ENCODE measurements around the gene INTS6L.
A peak's percentile ranks its signal among the peaks of the same experiment; 100 is the strongest.

INTS6L gene, protein sequence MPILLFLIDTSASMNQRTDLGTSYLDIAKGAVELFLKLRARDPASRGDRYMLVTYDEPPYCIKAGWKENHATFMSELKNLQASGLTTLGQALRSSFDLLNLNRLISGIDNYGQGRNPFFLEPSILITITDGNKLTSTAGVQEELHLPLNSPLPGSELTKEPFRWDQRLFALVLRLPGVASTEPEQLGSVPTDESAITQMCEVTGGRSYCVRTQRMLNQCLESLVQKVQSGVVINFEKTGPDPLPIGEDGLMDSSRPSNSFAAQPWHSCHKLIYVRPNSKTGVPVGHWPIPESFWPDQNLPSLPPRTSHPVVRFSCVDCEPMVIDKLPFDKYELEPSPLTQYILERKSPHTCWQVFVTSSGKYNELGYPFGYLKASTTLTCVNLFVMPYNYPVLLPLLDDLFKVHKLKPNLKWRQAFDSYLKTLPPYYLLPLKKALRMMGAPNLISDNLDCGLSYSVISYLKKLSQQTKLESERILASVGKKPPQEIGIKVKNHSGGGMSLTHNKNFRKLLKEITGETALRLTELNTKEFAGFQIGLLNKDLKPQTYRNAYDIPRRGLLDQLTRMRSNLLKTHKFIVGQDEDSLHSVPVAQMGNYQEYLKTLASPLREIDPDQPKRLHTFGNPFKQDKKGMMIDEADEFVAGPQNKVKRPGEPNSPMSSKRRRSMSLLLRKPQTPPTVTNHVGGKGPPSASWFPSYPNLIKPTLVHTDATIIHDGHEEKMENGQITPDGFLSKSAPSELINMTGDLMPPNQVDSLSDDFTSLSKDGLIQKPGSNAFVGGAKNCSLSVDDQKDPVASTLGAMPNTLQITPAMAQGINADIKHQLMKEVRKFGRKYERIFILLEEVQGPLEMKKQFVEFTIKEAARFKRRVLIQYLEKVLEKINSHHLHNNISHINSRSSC

DNA sequence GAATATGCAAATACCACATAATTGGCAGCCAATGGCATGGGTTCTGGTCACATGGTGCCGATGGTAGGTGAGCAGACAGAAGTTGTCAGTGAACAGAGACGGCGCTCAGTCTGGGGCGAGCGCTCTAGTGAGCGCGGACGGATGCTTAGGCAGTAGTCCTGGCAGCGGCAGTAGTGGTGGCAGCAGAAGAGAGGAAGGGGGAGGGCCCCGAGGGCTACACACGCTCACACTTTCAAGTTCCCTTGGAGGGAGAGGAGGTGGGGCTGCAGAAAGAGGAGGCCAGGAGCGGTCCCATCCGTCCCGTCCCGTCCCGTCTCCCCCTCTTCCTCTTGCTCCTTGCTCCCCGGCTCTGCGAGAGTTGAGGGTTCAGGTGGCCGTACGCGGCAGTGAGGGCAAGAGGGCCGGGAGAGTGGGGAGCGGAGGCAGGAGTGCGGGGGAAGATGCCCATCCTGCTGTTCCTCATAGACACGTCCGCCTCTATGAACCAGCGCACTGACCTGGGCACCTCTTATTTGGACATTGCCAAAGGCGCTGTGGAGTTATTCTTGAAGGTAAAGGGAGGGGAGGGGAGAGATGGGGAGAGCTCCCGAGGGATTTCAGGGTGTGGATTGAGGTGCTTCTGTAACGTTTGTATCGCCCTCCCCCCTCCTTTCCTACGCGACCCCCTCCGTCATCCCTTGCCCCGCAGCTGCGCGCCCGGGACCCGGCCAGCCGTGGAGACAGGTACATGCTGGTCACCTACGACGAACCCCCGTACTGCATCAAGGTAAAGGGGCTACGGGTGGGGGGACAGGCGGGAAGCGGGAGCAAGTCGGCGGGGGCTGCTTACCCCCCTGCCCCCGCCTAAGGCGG is at the start of gene INTS6L:
Gene INTS6L, plus strand, starts transcription at position 108 of the 852 bp plus-strand sequence. Its CDS starts 333 bp downstream, at position 441.
- DNase-seq (ENCODE audit: low read depth), result peak; percentile 23

DNA sequence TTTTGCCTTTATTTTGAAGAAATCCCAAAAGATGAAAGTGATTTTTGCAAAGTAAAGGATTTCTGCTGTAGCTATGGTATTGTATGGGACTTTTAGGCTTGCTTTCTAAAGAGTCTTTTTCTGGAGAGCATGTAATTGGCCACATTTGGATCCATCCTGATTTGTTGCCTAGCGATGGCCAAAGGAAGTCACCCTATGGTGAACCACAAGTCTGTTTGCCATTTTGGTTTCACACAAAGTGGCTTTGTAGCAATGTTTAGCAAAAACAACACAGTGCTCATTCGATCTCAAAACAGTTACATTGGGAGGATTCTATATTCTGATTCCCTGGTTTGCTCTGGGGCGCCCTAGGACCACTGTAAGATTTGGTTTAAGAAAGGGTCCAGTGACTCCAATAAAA is 44.1 kb upstream of the INTS6L start:
- no peak for DNase-seq (ENCODE audit: low read depth)

DNA sequence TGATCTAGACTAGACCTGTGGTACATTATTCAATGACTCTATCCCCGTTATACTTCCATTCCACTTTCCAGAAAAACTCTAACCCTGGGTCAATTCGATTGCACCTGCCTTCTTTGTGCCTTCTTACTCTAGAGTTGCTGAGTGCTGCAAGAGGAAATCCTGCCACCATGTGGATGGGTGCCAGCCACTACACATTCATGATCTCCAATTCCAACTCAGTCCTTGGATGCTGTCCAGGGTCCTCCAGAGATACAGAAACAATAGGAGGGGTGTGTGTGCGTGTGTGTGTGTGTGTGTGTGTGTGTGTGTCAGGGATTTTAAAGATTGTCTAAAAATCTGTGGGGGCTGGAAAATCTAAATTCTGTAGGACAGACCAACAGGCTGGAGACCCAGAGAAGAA is 42.9 kb upstream of the INTS6L start:
- DNase-seq (ENCODE audit: low read depth), result peak; percentile 17

DNA sequence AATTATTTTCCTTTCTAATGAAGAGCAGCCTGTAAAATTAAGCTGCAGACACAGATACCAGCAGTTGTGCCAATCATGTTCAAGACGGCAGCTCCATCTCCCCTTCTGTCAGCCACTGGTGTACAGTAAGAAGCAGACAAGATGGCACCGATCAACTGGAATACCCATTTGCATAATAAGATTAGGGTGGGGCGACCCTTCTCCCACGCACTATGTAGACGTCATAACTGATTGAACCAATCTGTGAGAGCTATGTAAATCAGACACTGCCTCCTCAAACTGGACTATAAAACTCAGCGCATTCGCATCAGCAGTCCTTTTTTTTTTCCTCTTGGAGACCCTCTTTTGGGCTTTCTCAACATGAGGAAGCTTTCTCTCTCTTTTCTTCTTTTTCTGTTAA is 40.4 kb upstream of the INTS6L start:
- no peak for DNase-seq (ENCODE audit: low read depth)

DNA sequence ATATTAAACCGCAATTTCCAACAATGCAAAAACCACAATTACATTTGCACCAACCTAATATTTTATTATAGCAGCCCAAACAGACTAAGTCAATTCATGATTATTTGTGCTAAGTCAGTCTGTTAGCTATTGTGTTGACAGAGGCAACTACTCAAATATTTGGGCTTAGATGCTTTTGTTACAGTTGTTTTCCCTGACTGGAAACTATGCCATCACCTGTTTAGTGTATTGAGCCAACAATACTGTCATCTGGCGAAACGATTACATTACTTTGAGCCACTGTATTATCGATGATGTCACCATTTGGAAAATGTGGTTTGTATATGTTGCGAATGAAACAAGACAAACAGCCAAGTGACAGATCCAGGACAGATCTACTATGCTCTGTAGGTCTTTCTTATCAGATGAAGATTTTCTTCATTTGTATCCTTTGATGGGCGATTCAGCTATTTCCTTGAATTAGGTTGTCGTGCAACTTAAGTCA is 38.7 kb upstream of the INTS6L start:
- DNase-seq (ENCODE audit: low read depth), result no peak

DNA sequence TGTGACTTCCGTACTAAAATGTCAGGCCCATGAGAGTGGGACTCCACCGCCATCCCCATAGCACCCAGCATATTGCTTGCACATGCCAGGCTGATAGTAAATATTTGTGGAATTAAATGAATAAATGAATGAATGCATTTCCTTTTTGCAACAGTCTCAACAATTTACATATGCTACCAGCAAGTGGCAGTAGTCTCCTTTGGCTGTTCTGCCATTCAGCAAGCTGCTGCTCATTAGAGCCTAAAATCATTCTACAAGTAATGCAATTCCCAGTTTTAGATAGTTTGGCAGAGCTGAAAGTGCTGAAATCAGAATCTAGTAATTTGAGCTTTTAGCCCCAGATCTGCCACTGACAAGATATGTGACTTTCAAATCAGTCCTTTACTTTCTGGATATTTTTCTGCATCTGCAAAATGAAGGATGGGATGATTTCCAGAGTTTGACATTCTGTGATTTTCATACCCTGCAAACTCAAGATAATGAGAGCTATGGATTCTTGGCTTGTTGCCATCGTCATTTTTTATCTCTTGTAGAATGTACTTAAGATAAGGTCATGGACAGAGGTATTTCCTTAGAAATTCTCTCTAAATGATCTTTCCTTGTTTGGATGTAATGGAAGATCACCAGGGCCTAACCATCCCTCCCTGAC is 35.7 kb upstream of the INTS6L start:
- DNase-seq (ENCODE audit: low read depth), result no peak

DNA sequence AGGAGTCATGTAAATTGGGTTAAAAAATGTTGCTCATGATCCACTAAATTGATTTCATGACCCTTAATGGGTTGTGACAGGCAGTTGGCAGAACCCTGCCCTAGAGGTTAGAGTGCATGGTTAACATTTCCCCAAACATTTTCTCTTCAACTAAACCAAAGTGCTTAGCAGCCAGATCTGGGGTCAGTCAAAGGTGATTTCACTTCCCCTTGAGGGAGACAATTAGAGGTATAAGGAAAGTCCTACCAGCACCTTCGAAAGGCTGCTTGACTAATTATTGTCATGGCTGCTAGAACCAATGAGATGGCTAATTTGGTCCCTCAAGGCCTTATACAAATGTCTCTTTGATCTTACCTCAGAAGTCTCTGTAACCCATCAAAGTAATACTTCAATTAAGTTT is 30.9 kb upstream of the INTS6L start:
- no peak for DNase-seq (ENCODE audit: low read depth)

DNA sequence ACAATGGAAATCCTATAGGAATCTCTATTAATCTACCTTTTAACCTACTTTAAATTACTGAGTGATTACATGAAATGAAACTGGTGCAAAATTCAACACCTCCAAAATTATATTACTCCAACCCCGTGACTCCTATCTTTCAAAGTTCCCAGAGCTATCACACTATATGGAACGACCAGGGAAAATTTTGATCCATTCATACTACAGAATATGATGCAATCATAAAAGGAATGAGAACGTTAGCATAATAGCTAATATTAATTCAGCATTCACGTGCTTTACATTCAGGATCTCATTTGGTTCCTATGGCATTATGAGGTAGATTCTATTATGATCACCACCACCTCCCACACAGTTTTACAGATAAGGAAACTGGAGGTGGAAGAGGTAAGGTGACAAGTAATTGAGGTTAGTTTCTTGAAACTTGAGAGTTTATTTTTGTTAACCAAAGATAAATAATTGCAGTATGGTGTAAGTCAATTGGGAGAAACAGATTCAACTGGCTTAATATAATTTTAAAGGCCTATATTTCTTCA is 29.4 kb upstream of the INTS6L start:
- DNase-seq (ENCODE audit: low read depth), result no peak

DNA sequence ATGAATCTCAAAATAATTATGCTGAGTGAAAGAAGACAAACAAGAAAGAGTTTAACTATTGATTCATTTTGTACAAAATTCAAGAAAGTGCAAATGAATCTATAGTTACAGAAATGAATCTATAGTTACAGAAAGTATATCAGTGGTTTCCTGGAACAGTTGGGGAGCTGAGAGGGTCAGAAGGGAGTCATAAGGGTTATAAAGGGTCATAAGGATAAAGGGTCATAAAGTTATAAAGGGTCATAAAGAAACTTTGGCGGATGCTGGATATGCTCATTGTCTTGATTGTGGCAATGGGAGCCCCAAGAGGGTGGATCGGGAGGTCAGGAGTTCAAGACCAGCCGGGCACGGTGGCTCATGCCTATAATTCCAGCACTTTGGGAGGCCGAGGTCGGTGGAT is 26.0 kb upstream of the INTS6L start:
- DNase-seq (ENCODE audit: low read depth), result no peak

DNA sequence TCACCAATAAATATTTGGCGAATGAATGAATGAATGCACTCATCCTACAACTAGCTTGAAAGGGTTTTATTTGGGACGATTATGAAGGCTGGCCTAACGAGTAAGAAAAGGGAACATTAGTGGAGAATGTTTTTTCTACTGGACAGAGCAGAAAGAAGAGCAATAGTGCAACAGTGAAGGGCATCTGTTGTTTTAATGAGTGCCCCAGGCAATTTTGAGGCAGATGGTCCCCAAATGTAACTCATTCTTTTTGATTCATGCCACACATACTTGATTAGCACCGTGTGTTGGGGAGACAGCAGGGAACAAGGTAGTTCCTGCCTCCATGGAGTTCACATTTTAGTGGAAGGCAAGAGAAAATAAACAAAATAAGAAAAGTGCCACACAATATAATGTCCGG is 22.7 kb upstream of the INTS6L start:
- DNase-seq (ENCODE audit: low read depth), result no peak

DNA sequence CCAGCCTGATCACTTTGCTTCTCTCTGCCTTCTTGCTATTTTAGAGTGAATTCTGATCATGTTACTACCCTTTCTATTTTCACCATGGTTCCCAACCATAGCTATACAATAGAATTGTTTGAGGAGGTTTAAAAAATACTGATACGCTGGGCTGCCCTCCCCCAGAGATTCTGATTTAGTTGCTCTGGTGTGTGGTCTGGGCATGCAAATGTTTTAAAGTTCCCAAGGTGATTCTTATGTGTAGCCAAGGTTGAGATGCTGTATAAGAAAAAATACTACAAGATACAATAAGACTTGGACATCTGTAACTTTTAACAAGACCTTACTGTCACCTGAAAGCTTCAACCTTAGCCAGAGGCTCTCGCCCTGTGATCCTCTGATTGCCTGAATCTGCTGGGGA is 22.2 kb upstream of the INTS6L start:
- no peak for DNase-seq (ENCODE audit: low read depth)

DNA sequence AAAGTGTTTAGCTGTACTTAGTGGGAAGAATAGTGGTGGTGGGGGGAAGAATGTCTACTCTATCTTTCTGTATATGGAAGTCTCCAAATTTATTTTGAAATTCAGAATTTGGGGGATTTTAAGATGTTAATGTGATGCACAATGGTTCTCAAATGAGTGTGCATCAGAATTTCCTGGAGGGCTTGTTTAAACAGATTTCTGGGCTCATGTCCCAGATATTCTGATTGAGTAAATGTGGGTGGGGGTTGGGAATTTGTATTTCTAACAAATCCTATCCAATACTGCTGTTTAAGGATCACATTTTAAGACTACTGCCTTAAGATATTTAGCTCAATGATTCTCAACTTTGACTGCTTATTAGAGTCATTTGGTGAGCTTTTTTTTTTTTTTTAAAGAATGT is 15.1 kb upstream of the INTS6L start:
- no peak for DNase-seq (ENCODE audit: low read depth)

DNA sequence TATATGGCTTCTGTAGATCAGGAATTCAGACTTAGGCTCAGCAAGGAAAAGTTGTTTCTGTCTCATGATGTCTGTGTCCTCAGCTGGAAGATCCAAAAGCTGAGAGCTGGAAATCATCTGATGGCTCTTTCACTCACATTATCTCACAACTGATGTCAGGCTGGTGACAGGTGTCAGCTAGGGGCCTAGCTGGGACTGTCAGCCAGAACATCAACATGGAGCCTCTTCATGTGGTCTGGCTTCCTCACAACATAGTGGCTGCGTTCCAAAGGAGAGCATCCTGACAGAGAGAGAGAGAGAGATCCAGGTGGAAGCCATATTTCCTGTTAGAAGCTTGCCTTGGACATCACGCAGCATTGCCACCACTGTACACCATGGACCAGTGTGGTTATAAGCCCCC is 10.6 kb upstream of the INTS6L start:
- no peak for DNase-seq (ENCODE audit: low read depth)

DNA sequence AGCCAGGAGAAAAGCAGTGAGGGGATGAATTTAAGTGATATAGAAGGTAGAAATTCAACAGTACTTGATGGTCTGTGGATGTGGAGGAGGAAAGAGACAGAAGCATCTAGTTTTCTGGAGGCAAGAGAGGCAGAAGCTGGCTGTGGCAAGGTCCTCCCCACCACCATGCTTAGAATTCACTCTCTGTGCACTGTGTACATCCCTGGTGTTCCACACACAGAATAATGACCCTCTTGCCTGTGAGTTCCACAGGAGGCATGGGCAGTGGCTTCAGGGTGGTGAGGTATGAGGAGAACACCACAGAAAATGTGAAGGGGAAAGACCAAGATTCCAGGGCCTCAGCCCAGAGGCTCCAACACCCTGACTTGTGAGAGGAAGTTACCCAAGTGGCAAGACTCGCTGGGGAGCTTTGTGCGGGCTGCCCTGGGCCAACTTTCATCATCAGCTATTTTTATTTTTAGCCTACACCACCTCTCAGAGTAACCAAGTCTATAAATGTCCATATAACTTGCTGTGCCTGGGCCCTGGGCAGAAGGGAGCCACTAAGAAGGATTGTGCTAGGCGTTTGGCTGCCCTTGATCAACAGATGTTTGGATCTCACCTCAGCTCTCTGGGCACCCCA is 7.8 kb upstream of the INTS6L start:
- no peak for DNase-seq (ENCODE audit: low read depth)

DNA sequence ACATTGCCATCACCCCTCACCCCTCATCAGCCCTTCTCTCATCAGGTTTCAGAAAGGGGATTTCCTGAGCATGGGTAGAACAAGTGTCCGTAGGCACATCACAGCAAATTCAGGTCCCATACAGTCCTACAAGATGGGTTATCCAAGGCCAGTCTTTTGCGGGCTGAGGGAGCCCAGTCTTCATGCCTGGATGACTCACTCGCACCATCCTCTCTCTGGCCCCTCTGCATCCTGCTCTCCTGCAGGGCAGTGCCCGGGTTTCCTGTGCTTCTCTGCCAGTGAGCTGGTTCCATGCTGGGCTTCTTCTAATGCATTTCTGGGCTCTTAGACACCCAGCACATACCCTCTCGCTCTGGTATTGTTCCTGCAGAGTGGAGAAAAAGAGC is 7.3 kb upstream of the INTS6L start:
- DNase-seq (ENCODE audit: low read depth), result no peak

DNA sequence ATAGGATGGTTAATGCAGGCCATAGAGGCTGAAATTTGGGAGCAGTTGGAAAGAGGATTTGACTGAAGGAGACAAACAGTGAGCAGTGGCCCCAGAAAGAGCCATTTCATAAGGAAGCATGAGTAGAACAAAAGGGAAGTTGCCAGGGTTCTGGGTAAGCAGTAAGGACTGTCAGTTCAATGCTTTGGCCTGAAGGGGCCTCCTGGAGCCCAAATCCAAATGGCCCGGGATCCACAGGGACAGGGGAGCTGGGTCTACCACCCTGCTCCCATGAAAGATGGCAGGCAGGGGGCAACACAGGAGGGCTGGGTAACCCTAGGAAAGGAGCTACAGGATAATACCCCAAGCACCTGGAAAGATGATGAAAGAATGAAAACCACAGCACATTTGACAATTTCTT is 4.1 kb upstream of the INTS6L start:
- DNase-seq (ENCODE audit: low read depth), result no peak

DNA sequence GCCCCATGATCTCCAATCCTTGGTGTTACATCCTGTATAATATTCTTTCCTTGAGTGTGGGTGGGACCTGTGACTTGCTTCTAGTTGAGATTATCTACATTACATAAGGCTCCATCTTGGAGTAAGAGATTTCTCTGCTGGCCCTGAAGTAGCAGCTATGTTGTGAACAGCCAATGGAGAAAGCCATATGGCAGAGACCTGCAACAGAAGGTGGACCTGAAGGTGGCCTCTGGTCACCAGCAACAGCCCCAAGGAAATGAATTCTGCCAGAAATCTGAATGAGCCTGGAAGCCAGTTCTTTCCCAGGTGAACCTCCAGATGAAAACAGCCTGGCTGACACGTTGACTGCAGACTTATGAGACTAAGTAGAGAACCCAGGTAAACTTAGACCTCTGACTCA is 2.3 kb upstream of the INTS6L start:
- DNase-seq (ENCODE audit: low read depth), result no peak

DNA sequence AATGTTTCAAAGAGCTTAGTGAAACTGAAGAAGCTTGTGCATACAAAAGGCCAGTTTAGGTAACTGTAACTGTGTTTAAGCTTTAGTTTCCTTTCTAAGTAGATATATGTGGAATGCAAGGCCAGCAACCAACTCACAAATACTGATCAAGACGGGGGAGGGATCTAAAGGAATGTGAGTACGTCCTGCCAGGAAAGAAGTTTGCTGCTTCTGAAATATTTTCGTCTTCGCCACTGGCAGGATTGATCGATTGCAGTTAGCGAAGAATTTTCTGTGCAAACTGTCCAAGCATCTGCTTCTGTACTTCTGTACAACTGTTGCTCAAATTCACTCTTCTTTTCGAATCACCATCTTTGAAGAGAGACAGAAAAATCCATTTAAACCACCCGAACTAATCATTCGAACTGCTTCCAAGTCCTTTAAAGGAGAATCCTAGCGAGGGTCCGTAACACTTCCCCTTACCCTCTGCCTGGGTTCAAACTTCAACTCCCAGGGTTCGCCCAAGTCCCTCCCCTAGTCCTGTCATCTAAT is 373 bp upstream of the INTS6L start:
- no peak for DNase-seq (ENCODE audit: low read depth)

DNA sequence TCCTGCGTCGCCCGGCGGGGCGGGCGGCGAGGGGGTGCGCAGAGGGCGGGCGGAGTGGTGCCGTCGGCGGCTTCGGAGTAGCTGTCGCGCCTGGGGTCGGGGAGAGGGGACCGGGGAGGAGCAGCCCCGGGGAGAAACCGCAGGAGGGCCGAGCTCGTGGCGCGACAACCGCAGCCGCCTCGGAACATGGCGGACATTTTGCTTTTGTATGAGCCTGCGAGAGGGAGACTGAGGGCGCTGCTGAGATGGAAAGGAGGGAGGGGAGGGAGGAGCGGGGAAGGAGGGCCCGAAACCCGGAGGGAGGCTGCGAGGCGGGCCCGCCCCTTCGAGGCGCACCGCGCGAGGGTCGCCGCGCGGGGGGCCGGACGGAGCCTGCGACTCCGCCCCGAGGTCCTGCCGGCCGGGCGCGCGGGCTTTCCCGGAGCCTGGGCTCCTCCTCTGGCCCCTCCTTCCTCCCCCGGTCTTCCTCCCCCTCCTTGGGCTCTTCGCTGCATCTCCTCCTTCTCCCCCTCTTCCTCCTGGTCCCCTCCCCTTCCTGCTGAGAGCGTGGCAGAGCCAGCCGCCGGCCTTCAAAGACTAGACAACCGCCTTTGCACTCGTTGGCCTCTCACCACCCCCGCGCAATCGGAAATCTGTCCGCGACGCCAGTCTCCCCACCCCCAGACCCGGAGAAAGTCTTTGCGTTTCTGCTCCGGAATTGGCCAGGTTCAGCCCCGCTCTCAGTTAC is 1.1 kb downstream of the INTS6L start:
- peak; percentile 62 for DNase-seq (ENCODE audit: low read depth)

DNA sequence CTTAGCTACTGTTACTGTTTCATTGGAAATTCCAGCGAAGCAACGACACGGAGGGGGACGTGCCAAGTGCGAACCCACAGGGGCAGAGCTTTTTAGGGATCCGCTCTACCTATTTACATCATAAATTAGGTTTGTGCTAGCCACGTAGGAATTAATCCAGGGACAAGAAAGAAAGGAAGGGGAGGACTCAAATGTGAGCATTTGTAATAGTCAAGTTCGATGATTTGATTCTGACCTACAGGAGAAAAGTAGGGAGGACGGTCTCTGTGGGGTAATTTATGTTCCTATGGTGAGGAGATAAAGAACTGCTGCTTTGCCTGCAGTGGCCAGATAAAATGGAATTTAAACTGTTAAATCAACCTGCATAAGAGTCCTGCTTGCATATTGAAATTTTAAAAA is 1.7 kb downstream of the INTS6L start:
- DNase-seq (ENCODE audit: low read depth), result no peak

Measured in HS-27A (cell line).